Measurements from ENCODE around the gene IDH2. TPM values are rescaled to one million over a fixed set of nuclear protein-coding genes. Genes with fewer than 3 reads are reported as not detected.

The IDH2 gene
- total and polyA plus RNA-seq, 2 of the 13 experiments (the other 11 are each of a cell fraction or from before 2014, with no cell fraction given) = 121 to 145 TPM

- TF ChIP-seq ZNF281 (CRISPR knock-in tag; IDR thresholded peaks at IDR 0.05; ENCODE audit: borderline replicate concordance) (no peak), PRMT3 (CRISPR knock-in tag; IDR thresholded peaks at IDR 0.05; ENCODE audit: borderline replicate concordance, low read depth) (no peak), MAFG (CRISPR knock-in tag; IDR thresholded peaks at IDR 0.05) (0 out of 2 replicates have a peak, but pooled peaks have one; percentile 24), ZNF282 (IDR thresholded peaks at IDR 0.05; ENCODE audit: partially characterized antibody) (no peak), POLR2G (IDR thresholded peaks at IDR 0.05; ENCODE audit: low read depth, low read length) (no peak), PHF8 (CRISPR knock-in tag; IDR thresholded peaks at IDR 0.05) (no peak)
Measured at GRCh38 chr15:90037961-90038631, 64.2 kb downstream of the IDH2 start (continued).

- CTCF ChIA-PET (ENCODE audit: low intra/inter-chr PET ratio, low total read pairs) = no interaction called here
- Histone ChIP-seq H3K36me3 (replicated peaks in 1 of 2; ENCODE audit: control insufficient read depth in 1 of 2, insufficient read depth in 2 of 2, low read length in 2 of 2) (no peaks in the 10 kb centered on the region; a peak in 2 of 5 replicates), H3K9me3 (ENCODE audit: low read length) (no peaks in the 10 kb centered on the region), H2AFZ (ENCODE audit: low read length) (no peak overlapping the region), H3K79me2 (ENCODE audit: insufficient read depth, low read length) (peaks cover 31% of the 10 kb centered on the region), H3K9ac (ENCODE audit: insufficient read depth, low read depth, low read length) (no peak overlapping the region), H3K4me1 (ENCODE audit: insufficient read depth, low read length) (peaks cover 80% of the 10 kb centered on the region), H3K27me3 (ENCODE audit: control insufficient read depth in 1 of 2, insufficient read depth in 2 of 2, low read length in 2 of 2) (no peaks in the 10 kb centered on the region), H3K4me3 (replicated peaks in 1 of 3; ENCODE audit: insufficient read depth in 1 of 3, low read depth in 2 of 3, low read length in 3 of 3) (no peak overlapping the region), H4K20me1 (ENCODE audit: insufficient read depth, low read length) (peaks cover 4% of the 10 kb centered on the region; the same call in 1 of the 2 replicates), H3K4me2 (ENCODE audit: low read depth, low read length) (no peak overlapping the region), H3K27ac (ENCODE audit: extremely low read length, insufficient read depth, low read length) (peak overlapping the region; percentile 59)
- BruUV-seq (replicated peaks) = no TSS peak
- intact Hi-C loops (cut with micrococcal nuclease; ENCODE audit: unreplicated experiment) (loop anchor here (5.0 kb wide), 1 partner anchor 35 kb away; the partner anchor contains the start of gene ZNF710), in situ Hi-C loops (cut with HindIII; ENCODE audit: extremely low pct_ligation_motif_present, low pct_unique_long_range_greater_than_20kb) (no loop called here)
- DNase-seq (ENCODE audit: low spot score) (peak; percentile 37), ATAC-seq (peak; percentile 14; the same call in 2 of the 3 replicates), FAIRE-seq (peak; percentile 39)
- WGBS (ENCODE audit: low lambda C conversion rate) = 78% methylated on average over 4 of the region's 5 CpGs
- POLR2A ChIA-PET = interaction anchor here (1.4 to 5.1 kb wide), 2 partner anchors 17 to 34 kb away, joined by 5 to 41 read pairs; partner anchors contain the start of gene ZNF710
- TF ChIP-seq ZNF234 (CRISPR knock-in tag; conservative IDR thresholded peaks at IDR 0.05) (no peak), MAFG (CRISPR knock-in tag; IDR thresholded peaks at IDR 0.05) (no peak), TARDBP (CRISPR knock-in tag; IDR thresholded peaks at IDR 0.05) (no peak), ARID5B (CRISPR knock-in tag; IDR thresholded peaks at IDR 0.05) (0 out of 2 replicates have a peak, but pooled peaks have one; percentile 10), MLXIP (CRISPR knock-in tag; IDR thresholded peaks at IDR 0.05; ENCODE audit: borderline replicate concordance) (no peak)
- TF ChIP-seq, protein P1, sequence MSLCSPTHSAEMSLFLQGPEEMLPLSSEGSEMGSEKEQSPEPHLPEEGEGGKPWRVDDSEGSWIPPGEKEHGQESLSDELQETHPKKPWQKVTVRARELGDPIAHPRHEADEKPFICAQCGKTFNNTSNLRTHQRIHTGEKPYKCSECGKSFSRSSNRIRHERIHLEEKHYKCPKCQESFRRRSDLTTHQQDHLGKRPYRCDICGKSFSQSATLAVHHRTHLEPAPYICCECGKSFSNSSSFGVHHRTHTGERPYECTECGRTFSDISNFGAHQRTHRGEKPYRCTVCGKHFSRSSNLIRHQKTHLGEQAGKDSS (CRISPR knock-in tag; IDR thresholded peaks at IDR 0.05; ENCODE audit: borderline replicate concordance, low read depth) = no peak
Measured at GRCh38 chr15:90037511-90037860, 64.8 kb downstream of the IDH2 start.
